Gastrocnemius medialis (tissue), 4 donors: Measurements from ENCODE around the gene SNX18. TPM values are rescaled to one million over a fixed set of nuclear protein-coding genes. Genes with fewer than 3 reads are reported as not detected.
A peak's percentile ranks its signal among the peaks of the same experiment; 100 is the strongest.

ENCODE experiments used
- ATAC-seq, 2 donors: fragments of 150-250 bp; one replicate each; pipeline ENCODE4 v1.9.1; 2016
- DNase-seq, 2 donors: peaks; one replicate each; pipeline ENCODE4 v3.0.0-alpha.2; 2019
- H3K27ac ChIP-seq, 4 donors: fragments of 200-600 bp; sonication (generic); 1 replicate in 1 of 4; 2 replicates in 3 of 4; pipeline ENCODE4 v1.5.1; 2016 to 2018; ENCODE audit warnings: mild to moderate bottlenecking in 2 of 4, moderate library complexity in 1 of 4
- H3K27me3 ChIP-seq, 3 donors: fragments of 200-600 bp; sonication (generic) in 2 of 3; 1 replicate in 1 of 3; 2 replicates in 2 of 3; pipeline versions ENCODE4 v1.5.1 to v1.6.0; 2016 to 2019; ENCODE audit warnings: mild to moderate bottlenecking in 1 of 3, moderate library complexity in 1 of 3
- H3K36me3 ChIP-seq, 2 donors: fragments of 200-600 bp; sonication (generic) in 1 of 2; one replicate each; pipeline ENCODE4 v1.5.1; 2017 to 2018
- H3K4me1 ChIP-seq, 2 donors: fragments of 200-600 bp; sonication (generic) in 1 of 2; one replicate each; pipeline ENCODE4 v1.5.1; 2016 to 2017; ENCODE audit warnings: mild to moderate bottlenecking in 2 of 2
- H3K4me3 ChIP-seq, 4 donors: fragments of 200-600 bp; sonication (generic) in 3 of 4; 1 replicate in 1 of 4; 2 replicates in 3 of 4; pipeline ENCODE4 v1.5.1; 2016 to 2019; ENCODE audit warnings: mild to moderate bottlenecking in 2 of 4
- H3K9me3 ChIP-seq, 3 donors: fragments of 200-600 bp; sonication (generic) in 2 of 3; 1 replicate in 1 of 3; 2 replicates in 2 of 3; pipeline ENCODE4 v1.5.1; 2016 to 2019
- CTCF ChIP-seq, 5 experiments: fragments of 450-650 bp in 3 of 5; fragments of 200-600 bp in 2 of 5; sonication (generic) in 2 of 5; IDR thresholded peaks in 4 of 5; conservative IDR thresholded peaks in 1 of 5; 1 replicate in 4 of 5; 2 replicates in 1 of 5; pipeline ENCODE4 v1.5.1; 2016 to 2019; ENCODE audit warnings: antibody characterized with exemption in 5 of 5, mild to moderate bottlenecking in 3 of 5, moderate library complexity in 3 of 5
- POLR2A ChIP-seq, 2 donors: fragments of 450-650 bp; IDR thresholded peaks; one replicate each; pipeline ENCODE4 v1.6.1; 2017; ENCODE audit warnings: antibody characterized with exemption in 2 of 2, mild to moderate bottlenecking in 2 of 2, moderate library complexity in 2 of 2
- in situ Hi-C, 4 donors: fragments of 200-750 bp; cut with MboI; loops; one replicate each; pipeline versions ENCODE4 v1.15.0 to v1.8.0; 2017; ENCODE audit warnings: low sequenced_read_pairs in 4 of 4
- intact Hi-C: fragments of 100-400 bp; cut with DNase I; formaldehyde crosslinking; loops from one replicate; pipeline ENCODE4 v1.15.1; 2023; ENCODE audit warnings: low total_unique reads
- total RNA-seq, 4 donors: library from RNA; depleted of rRNA; stranded (reverse); fragments of >200 nt; gene quantifications; one replicate each; pipeline versions ENCODE4 v1.1.0 to v1.2.3, GENCODE V29; 2016

The SNX18 gene
- total RNA-seq, 4 donors from 2014 or later, result 16.3 to 18.5 (median 18.0) TPM

GRCh38 chr5:54517174-54517511 lies 416 bp upstream of the SNX18 start:
- Histone ChIP-seq H3K4me1 (peaks cover 31 to 34% of the 10 kb centered on the region in 2 donors), H3K27me3 (no peaks in the 10 kb centered on the region), H3K36me3 (no peaks in the 10 kb centered on the region), H3K27ac (peak overlapping the region in 3 of 4 donors; percentile 0 to 79 (median 64)), H3K4me3 (peak overlapping the region; percentile 23 to 76 (median 51)), H3K9me3 (no peaks in the 10 kb centered on the region)
- in situ Hi-C loops (loop anchor here in 3 of 4 donors (5.0 to 25.0 kb wide), 3 partner anchors 328 to 645 kb away; partner anchors contain the start of genes CDC20B (in 3 of the 3) and GPX8 (in 3 of the 3)), intact Hi-C loops (loop anchor here (1.0 to 5.0 kb wide), 5 partner anchors 32 to 630 kb away; no protein-coding TSS in a partner anchor)
- TF ChIP-seq POLR2A (IDR thresholded peaks at IDR 0.05) (no peak), CTCF (IDR thresholded peaks at IDR 0.05 in 4 of 5, conservative IDR thresholded peaks at IDR 0.05 in 1 of 5) (no peak)
- ATAC-seq (peak; percentile 18 to 45), DNase-seq (no peak)

- peak overlapping the region; percentile 76 to 93 (median 86) for H3K4me3 ChIP-seq
- intact Hi-C loops, result loop anchor here (5.0 kb wide), 1 partner anchor 139 kb away; no protein-coding TSS in a partner anchor
- TF ChIP-seq CTCF (IDR thresholded peaks at IDR 0.05 in 4 of 5, conservative IDR thresholded peaks at IDR 0.05 in 1 of 5), result no peak
- TF ChIP-seq POLR2A (IDR thresholded peaks at IDR 0.05), result no peak
- H3K27me3 ChIP-seq, result no peaks in the 10 kb centered on the region
- no peaks in the 10 kb centered on the region for H3K36me3 ChIP-seq
- in situ Hi-C loops, result loop anchor here in 3 of 4 donors (5.0 to 25.0 kb wide), 3 partner anchors 327 to 644 kb away; partner anchors contain the start of genes CDC20B (in 3 of the 3) and GPX8 (in 3 of the 3)
- DNase-seq (no peak), ATAC-seq (peak; percentile 42 to 56)
- no peaks in the 10 kb centered on the region for H3K9me3 ChIP-seq
- H3K27ac ChIP-seq, result peak overlapping the region; percentile 79 to 94 (median 92)
- peaks cover 41 to 44% of the 10 kb centered on the region in 2 donors for H3K4me1 ChIP-seq
Measured at GRCh38 chr5:54518146-54518817, 723 bp downstream of the SNX18 start.

- TF ChIP-seq POLR2A (IDR thresholded peaks at IDR 0.05) (no peak), CTCF (IDR thresholded peaks at IDR 0.05 in 4 of 5, conservative IDR thresholded peaks at IDR 0.05 in 1 of 5) (no peak)
- no peaks in the 10 kb centered on the region for H3K9me3 ChIP-seq
- DNase-seq, result no peak
- H3K4me1 ChIP-seq, result peaks cover 48 to 51% of the 10 kb centered on the region in 2 donors
- no peak for ATAC-seq
- in situ Hi-C loops, result loop anchor here in 3 of 4 donors (5.0 to 25.0 kb wide), 3 partner anchors 326 to 643 kb away; partner anchors contain the start of genes CDC20B (in 3 of the 3) and GPX8 (in 3 of the 3)
- H3K4me3 ChIP-seq, result peak overlapping the region; percentile 76 to 93 (median 86)
- H3K36me3 ChIP-seq, result no peaks in the 10 kb centered on the region
- no peaks in the 10 kb centered on the region for H3K27me3 ChIP-seq
- intact Hi-C loops, result loop anchor here (5.0 kb wide), 1 partner anchor 138 kb away; no protein-coding TSS in a partner anchor
- H3K27ac ChIP-seq, result peak overlapping the region; percentile 79 to 94 (median 92)
Measured at GRCh38 chr5:54518818-54519508, 1.4 kb downstream of the SNX18 start.

GRCh38 chr5:54519509-54519876 lies 1.9 kb downstream of the SNX18 start:
- in situ Hi-C loops, result loop anchor here in 3 of 4 donors (5.0 to 25.0 kb wide), 3 partner anchors 325 to 643 kb away; partner anchors contain the start of genes CDC20B (in 3 of the 3) and GPX8 (in 3 of the 3)
- Histone ChIP-seq H3K4me1 (peaks cover 53 to 56% of the 10 kb centered on the region in 2 donors), H3K27me3 (no peaks in the 10 kb centered on the region), H3K9me3 (no peaks in the 10 kb centered on the region), H3K4me3 (peak overlapping the region; percentile 76 to 93 (median 86)), H3K36me3 (no peaks in the 10 kb centered on the region), H3K27ac (peak overlapping the region; percentile 79 to 94 (median 92))
- DNase-seq (no peak), ATAC-seq (no peak)
- intact Hi-C loops, result loop anchor here (5.0 kb wide), 1 partner anchor 138 kb away; no protein-coding TSS in a partner anchor
- TF ChIP-seq POLR2A (IDR thresholded peaks at IDR 0.05) (no peak), CTCF (IDR thresholded peaks at IDR 0.05 in 4 of 5, conservative IDR thresholded peaks at IDR 0.05 in 1 of 5) (no peak)
